GM19328 (cell line): Measurements from ENCODE around the gene RPL9.
"Not testable (repeated sequence)": the region's sequence is repeated elsewhere in the genome, so short reads cannot be mapped to it uniquely, and the experiment has no call there.

Experiments
- ATAC-seq: cut with Tn5 transposase; IDR thresholded peaks from one replicate; pipeline ENCODE4 v1.9.1; 2021; ENCODE audit warnings: mild to moderate bottlenecking, moderate library complexity; ENCODE audit not compliant: unreplicated experiment

Gene RPL9

DNA sequence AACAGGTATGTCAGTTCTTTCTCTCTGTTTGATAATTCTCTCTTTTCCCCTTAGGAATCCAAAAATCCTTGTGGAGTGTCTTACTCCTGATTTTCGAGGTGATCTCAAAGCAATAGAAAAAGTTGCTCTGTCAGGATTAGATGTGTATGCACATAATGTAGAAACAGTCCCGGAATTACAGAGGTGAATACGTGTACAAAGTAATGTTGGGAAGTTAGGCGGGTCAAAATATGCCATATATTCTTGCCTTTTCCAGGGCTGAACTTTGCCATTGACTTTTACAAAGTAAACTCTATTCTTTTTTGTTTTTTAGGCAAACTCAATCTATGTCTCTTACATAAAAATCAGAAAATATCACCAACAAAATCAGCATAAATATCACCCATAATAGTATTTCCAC is 8.7 kb upstream of the RPL9 start:
- ATAC-seq = no peak

DNA sequence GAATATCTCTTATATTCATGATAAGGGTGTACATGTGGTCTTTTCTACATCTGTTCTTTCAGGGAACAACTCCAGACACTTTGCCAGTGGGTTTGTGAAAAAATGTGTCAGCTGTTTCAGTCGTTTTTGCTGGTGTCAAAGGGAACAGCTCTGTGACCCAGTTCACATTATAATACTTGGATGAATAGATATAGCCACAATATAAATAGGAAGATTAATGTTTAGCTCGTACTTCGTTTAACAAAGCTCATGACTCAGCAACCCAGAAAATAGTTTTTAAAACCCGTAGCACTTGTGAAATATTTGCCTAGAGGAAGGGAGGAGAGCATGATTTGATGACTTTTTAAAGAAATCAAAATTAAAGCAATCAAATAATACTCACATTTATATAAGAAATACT is 8.0 kb upstream of the RPL9 start:
- no peak for ATAC-seq

GRCh38 chr4:39464886-39465501 is 6.3 kb upstream of the RPL9 start:
- ATAC-seq = no peak

DNA sequence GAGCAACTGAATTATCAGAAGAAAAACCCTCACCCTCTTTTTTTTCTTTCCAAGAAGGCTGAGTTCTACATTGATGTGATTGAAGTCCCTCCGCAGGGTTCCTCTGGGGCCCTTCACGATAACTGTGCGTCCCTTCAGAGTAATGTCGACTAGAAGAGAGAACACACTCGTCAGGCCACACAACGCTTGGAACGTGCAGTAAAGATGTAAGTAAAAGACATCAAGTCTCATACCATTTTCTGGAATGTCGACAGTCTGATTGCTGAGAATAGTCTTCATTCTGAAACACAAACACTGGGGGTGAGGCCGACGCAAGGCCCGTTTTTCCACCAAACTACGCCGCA is 589 bp downstream of the RPL9 start:
- not testable (repeated sequence) for ATAC-seq

DNA sequence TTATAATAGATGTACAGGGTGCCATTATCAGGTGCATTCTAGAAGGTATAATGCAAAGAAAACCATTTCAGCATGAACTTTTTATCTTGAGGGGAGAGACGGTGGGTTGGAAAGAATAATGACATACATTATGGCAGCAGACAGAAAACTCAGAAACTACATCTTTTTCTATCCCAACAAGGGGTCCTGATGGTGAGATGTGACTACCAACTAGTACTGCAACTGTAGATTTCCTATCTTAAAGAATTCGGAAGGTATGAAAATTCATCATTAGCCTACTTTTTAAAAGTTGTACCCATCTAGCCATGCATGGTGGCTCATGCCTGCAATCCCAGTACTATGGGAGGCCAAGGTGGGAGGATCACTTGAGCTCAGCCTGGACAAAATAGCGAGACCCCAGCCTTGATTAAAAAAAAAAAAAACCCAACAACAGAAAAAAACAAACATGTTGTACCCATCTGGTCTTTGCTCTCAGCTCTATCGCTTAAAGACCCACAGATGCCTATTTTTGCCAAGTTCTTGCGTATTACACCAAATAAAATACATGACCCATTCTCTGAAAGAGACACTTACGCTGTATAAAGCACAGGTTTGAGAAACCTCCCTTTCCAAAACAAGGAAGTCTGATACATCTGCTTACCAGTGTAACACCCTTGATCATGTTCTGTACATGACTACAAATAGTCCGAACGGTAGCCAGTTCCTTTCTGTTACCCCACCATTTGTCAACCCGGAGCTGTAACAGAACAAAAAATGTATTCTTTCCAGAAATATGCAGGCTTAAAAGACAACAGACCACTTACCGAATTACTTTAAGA is 1.6 kb downstream of the RPL9 start:
- ATAC-seq = no peak

GRCh38 chr4:39455486-39455885 is 3.2 kb downstream of the RPL9 start:
- ATAC-seq = no peak

DNA sequence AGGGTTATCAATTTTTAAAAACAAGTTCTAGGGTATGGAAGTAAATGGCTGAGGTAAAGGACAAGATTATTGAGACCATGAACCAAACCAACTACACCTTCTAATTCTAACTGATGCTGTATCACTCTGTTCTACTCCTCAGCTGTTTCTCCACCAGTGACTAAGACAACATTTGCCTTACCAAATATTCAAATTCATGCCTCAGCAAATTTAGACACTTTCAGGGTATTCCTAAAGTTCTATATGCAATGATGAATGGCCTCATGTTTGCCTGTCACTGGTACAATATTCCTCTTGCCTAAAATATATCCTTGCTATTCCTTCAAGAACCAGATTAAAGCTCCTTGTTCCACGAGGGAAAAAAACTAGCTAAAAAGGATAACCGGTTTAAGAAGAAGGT is 5.0 kb downstream of the RPL9 start:
- no peak for ATAC-seq

GRCh38 chr4:39452860-39453587 is 5.7 kb downstream of the RPL9 start:
- ATAC-seq = no peak

DNA sequence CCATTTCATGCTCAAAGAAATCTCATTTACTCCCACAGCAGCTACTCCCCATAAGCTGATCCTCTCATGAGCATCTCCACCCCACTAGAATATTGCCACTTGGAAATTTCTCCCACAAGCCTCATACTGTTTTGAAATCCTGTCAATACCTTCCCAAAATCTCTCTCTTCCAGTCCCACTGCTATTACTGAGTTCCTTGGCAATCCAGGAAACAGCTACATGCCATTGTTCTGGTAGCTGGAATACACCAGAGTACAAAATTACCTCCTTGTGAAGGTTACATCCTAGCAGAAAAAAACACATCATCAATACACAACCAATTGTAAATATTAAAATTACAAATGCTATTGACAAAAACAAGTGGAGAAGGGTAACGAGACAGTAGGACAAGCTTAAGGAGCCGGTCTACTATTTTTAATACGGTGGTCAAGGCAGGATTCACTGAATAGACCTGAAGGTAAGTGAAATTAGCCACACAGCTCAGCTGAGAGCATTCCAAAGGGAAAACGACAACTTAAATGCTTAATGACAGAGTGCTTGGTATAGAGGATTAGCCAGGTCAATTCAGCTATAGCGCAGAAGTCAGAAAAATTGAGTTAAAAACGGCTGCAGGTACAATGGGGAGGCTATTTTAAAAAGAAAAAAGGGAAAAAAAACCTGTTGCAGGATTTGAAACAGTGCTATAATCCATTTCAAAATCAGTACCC is 6.4 kb downstream of the RPL9 start:
- ATAC-seq = no peak

DNA sequence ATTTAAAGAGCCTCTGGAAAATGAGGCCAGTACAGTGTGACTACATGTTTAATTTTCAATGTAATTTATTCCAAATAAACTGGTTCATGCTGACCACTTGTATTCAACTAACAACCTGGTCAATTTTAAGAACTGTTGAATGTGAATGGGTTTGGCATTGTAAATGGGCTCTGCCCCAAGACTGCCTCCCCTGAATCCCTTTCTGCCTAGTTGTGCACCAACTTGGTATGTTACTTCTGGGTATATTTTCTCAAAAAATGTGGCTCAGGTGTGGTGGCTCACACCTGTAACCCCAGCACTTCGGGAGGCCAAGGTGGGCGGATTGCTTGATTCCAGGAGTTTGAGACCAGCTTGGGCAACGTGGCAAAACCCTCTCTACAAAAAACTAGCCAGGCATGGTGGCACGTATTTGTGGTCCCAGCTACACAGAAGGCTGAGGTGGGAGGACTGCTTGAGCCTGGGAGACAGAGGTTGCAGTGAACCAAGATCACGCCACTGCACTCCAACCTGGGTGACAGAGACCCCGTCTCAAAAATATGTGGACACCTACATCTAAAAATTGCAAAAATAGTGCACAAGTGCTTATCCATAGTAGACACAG is 7.2 kb downstream of the RPL9 start:
- ATAC-seq = no peak

- no peak for ATAC-seq
Measured at GRCh38 chr4:39450618-39451017, 8.1 kb downstream of the RPL9 start.

DNA sequence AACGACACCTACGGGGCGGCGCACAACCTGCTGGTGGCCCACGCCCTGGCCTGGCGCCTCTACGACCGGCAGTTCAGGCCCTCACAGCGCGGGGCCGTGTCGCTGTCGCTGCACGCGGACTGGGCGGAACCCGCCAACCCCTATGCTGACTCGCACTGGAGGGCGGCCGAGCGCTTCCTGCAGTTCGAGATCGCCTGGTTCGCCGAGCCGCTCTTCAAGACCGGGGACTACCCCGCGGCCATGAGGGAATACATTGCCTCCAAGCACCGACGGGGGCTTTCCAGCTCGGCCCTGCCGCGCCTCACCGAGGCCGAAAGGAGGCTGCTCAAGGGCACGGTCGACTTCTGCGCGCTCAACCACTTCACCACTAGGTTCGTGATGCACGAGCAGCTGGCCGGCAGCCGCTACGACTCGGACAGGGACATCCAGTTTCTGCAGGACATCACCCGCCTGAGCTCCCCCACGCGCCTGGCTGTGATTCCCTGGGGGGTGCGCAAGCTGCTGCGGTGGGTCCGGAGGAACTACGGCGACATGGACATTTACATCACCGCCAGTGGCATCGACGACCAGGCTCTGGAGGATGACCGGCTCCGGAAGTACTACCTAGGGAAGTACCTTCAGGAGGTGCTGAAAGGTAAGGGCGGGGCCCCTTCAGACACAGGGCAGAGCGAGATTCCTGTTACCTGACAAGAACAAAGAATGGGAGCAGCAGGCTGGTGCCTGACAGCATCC is 11.7 kb downstream of the RPL9 start:
- peak; percentile 62 for ATAC-seq

DNA sequence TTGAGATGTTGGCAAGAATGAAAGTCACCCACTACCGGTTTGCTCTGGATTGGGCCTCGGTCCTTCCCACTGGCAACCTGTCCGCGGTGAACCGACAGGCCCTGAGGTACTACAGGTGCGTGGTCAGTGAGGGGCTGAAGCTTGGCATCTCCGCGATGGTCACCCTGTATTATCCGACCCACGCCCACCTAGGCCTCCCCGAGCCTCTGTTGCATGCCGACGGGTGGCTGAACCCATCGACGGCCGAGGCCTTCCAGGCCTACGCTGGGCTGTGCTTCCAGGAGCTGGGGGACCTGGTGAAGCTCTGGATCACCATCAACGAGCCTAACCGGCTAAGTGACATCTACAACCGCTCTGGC is 12.3 kb downstream of the RPL9 start:
- ATAC-seq = no peak

GRCh38 chr4:39442998-39443397 is 15.7 kb downstream of the RPL9 start:
- ATAC-seq = no peak

DNA sequence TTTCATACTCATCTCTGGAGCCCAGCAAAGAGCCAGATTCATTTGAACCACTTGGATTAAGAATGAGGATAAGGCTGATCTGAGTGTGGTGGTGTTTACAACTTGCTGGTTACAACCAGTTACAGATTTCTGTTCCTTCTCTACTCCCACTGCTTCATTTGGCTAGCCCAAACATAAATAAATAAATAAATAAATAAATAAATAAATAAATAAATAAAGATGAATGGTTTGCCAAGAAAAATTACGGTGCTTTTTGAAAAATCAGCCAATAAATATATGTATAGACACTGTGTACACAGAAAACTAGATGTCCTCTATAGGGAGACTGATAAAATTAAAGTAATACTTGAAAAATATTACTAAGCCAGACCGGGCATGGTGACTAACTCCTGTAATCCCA is 17.1 kb downstream of the RPL9 start:
- ATAC-seq = no peak

GRCh38 chr4:39435659-39436563 is 22.8 kb downstream of the RPL9 start:
- ATAC-seq = no peak

GRCh38 chr4:39433878-39434492 is 24.7 kb downstream of the RPL9 start:
- no peak for ATAC-seq

GRCh38 chr4:39429476-39430334 is 29.0 kb downstream of the RPL9 start:
- ATAC-seq = no peak
